GM12873 (cell line): ENCODE data around the gene ACP1.

Experiments used
- CTCF ChIP-seq: IDR thresholded peaks from 2 replicates; pipeline ENCODE4 v1.5.1; 2012; ENCODE audit warnings: low read depth, mild to moderate bottlenecking, moderate library complexity, low read length, control low read depth; ENCODE audit not compliant: insufficient read depth; ENCODE audit errors: missing control alignments

Gene ACP1

GRCh38 chr2:231521-232185, 33.1 kb upstream of the ACP1 start:
- TF ChIP-seq CTCF = no peak

- TF ChIP-seq CTCF = no peak
Observed at GRCh38 chr2:233030-233429, 31.7 kb upstream of the ACP1 start.

GRCh38 chr2:234421-234820, 30.3 kb upstream of the ACP1 start:
- TF ChIP-seq CTCF = no peak

GRCh38 chr2:236993-237539, 27.7 kb upstream of the ACP1 start:
- no peak for TF ChIP-seq CTCF

GRCh38 chr2:237878-238277, 26.9 kb upstream of the ACP1 start:
- no peak for TF ChIP-seq CTCF

GRCh38 chr2:238431-238830, 26.3 kb upstream of the ACP1 start:
- TF ChIP-seq CTCF = no peak

GRCh38 chr2:238869-239268, 25.9 kb upstream of the ACP1 start:
- no peak for TF ChIP-seq CTCF
